ENCODE measurements around the gene GLIS1.
"Not testable (repeated sequence)": the region's sequence is repeated elsewhere in the genome, so short reads cannot be mapped to it uniquely, and the experiment has no call there.

Gene GLIS1

GRCh38 chr1:53654216-53655210, 84.5 kb downstream of the GLIS1 start:
- no peak for DNase-seq (ENCODE audit: low read depth in 2 of 2)

DNA sequence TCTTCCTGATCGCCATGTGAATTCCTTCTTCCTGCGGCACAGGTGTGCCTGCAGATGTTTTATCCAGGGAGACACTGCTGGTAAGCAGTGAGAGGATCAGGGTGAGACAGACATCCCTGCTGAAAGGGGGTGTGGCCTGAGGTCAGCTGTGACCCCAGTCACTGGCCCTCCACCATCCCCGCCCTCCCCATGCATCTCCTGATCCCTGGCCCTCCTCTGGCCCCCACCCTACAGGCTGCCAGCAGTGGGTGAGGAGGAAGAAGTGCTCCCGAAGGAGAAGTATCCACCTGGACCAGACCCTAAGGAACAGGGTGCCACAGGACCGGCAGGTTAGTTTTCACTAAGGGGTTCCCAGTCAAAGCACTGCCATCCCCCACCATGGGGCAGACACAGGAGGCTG, 85.3 kb downstream of the GLIS1 start:
- no peak for DNase-seq (ENCODE audit: low read depth in 2 of 2)

GRCh38 chr1:53653200-53653575, 85.8 kb downstream of the GLIS1 start:
- DNase-seq (ENCODE audit: low read depth in 2 of 2): no peak

GRCh38 chr1:53652441-53653199, 86.3 kb downstream of the GLIS1 start:
- no peak for DNase-seq (ENCODE audit: low read depth in 2 of 2)

DNA sequence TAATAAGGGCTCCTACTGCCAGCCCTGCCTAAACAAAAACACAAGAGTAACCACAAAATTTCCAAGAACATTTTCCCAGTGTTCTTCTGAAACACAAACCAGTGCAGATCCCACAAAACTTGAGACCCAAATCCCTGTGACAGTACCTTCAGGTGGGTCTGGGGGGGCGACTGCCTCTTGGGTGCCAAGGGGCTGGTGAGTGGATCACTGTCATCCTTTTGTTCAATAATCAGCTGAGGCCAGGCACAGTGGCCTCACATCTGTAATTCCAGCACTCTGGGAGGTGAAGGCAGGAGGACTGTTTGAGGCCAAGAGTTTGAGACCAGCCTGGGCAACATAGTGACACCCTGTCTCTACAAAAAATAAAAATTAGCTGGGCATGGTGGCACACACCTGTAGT, 87.6 kb downstream of the GLIS1 start:
- DNase-seq (ENCODE audit: low read depth in 2 of 2): no peak

GRCh38 chr1:53648516-53648915, 90.4 kb downstream of the GLIS1 start:
- no peak for DNase-seq (ENCODE audit: low read depth in 2 of 2)

- not testable (repeated sequence) for DNase-seq (ENCODE audit: low read depth in 2 of 2)
Observed at GRCh38 chr1:53647915-53648314, 91.0 kb downstream of the GLIS1 start.

- no peak for DNase-seq (ENCODE audit: low read depth in 2 of 2)
Observed at GRCh38 chr1:53646732-53647131, 92.2 kb downstream of the GLIS1 start.

- DNase-seq (ENCODE audit: low read depth in 2 of 2): no peak
Observed at GRCh38 chr1:53645690-53646078, 93.3 kb downstream of the GLIS1 start.

DNA sequence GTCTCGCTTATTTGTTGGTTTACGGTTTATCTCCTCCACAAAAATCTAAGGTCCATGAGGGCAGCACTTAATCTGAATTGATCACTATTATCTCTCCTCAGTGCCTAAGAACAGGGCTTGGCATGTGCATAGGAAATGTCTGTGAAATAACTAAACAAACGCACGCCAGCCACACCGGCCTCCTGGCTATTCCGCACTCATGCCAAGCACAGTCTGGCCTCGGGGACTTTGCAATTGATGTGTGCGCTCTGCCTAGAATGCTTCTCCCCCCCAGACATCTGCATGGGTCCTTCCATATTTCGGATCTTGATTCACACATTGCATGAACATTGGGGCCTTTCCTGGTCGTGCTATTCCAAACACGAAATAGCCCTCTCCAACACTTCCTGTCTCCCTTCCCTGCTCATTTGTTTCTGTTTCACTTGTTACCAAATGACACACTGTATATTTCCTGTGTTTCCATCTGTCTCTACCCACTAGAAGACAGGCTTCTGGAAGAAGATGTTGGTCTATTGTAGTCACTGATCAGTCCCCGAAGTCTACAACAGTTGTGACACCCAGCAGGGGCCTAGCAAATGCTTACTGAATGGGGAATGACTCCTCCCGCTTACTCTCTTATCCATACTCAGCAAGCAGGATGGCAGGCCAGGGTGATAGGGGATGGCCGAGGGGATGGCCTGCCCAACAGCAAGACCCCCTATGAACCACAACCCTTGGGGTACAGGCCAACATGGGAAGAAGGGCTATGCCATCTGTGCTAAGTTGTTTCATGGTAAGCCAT, 93.9 kb downstream of the GLIS1 start:
- DNase-seq (ENCODE audit: low read depth in 2 of 2): no peak

DNA sequence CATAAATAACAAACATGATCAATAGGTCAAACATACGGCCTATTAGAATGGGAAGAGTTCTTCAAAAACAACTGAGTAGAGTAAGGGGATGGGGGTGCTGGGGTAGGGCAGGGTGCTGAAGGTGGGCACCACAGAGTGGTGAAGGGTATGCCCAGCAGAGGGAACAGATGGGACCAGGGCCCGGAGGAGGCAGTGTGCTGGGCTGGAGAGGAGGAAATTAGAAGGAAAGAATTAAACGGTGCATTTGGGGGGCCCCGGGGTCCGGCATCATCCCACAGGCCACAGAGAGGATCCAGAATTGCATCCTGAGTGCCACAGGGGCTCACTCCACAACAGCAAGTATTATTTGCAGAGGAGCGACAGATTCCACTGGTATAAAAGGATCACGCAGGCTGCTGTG, 94.5 kb downstream of the GLIS1 start:
- no peak for DNase-seq (ENCODE audit: low read depth in 2 of 2)

GRCh38 chr1:53643881-53644390, 95.0 kb downstream of the GLIS1 start:
- no peak for DNase-seq (ENCODE audit: low read depth in 2 of 2)

- DNase-seq (ENCODE audit: low read depth in 2 of 2): no peak
Observed at GRCh38 chr1:53643041-53643880, 95.7 kb downstream of the GLIS1 start.

GRCh38 chr1:53642607-53643006, 96.4 kb downstream of the GLIS1 start:
- no peak for DNase-seq (ENCODE audit: low read depth in 2 of 2)

DNA sequence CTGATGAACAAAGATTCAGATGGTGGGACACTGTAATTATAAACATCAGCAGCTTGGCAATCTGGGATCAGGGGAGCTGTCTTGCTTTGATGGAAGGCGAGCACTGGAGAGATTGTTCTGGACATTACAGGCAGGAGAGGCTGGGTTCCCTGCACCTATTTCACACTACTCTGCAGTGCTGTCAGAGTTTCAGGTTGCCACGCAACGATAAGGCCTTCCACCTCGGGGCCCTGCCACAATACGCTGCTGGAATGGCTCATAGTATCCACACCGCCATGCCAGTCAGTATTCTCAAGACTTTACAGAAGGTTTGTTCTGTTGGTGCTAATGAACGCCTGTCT, 96.8 kb downstream of the GLIS1 start:
- DNase-seq (ENCODE audit: low read depth in 2 of 2): no peak

- DNase-seq (ENCODE audit: low read depth in 2 of 2): no peak
Observed at GRCh38 chr1:53641481-53642214, 97.3 kb downstream of the GLIS1 start.

GRCh38 chr1:53640701-53641075, 98.3 kb downstream of the GLIS1 start:
- no peak for DNase-seq (ENCODE audit: low read depth in 2 of 2)

GRCh38 chr1:53639996-53640700, 98.8 kb downstream of the GLIS1 start:
- no peak for DNase-seq (ENCODE audit: low read depth in 2 of 2)

GRCh38 chr1:53639251-53639763, 99.7 kb downstream of the GLIS1 start:
- DNase-seq (ENCODE audit: low read depth in 2 of 2): no peak
